DND-41 (cell line): ENCODE data around the gene NOX5.

Experiments used
- ATAC-seq: fragments of 200-7000 bp; cut with Tn5 transposase; 3 replicates; pipeline ENCODE4 v1.9.1; 2021; ENCODE audit warnings: low read depth; ENCODE audit not compliant: insufficient read depth
- DNase-seq: peaks from one replicate; pipeline ENCODE4 v3.0.0-alpha.2; 2020
- H2AFZ ChIP-seq: 2 replicates; pipeline ENCODE4 v1.6.0; 2012; ENCODE audit warnings: low read depth, low read length
- H3K27ac ChIP-seq: 2 replicates; pipeline ENCODE4 v1.5.1; 2012; ENCODE audit warnings: low read length, inconsistent platforms
- H3K27me3 ChIP-seq: fragments of 200-600 bp; sonication (generic); 2 replicates; pipeline ENCODE4 v1.6.0; 2012; ENCODE audit warnings: low read length, mild to moderate bottlenecking, inconsistent platforms; ENCODE audit not compliant: insufficient read depth, poor library complexity
- H3K36me3 ChIP-seq: 2 replicates; pipeline ENCODE4 v1.5.1; 2012; ENCODE audit warnings: low read length, inconsistent platforms; ENCODE audit not compliant: insufficient read depth
- H3K4me1 ChIP-seq: 2 replicates; pipeline ENCODE4 v1.5.1; 2012; ENCODE audit warnings: mild to moderate bottlenecking, low read length; ENCODE audit not compliant: insufficient read depth
- H3K4me2 ChIP-seq: 2 replicates; pipeline ENCODE4 v1.6.0; 2012; ENCODE audit warnings: mild to moderate bottlenecking, moderate library complexity, low read length, inconsistent platforms; ENCODE audit not compliant: insufficient read depth
- H3K4me3 ChIP-seq, 2 experiments: fragments of 200-600 bp in 1 of 2; shearing (Covaris generic) in 1 of 2; 2 replicates each; pipeline ENCODE4 v1.5.1; 2012 to 2016; ENCODE audit warnings: inconsistent platforms in 2 of 2, low read length in 2 of 2, mild to moderate bottlenecking in 2 of 2, low read depth in 1 of 2, moderate library complexity in 1 of 2
- H3K79me2 ChIP-seq: 2 replicates; pipeline ENCODE4 v1.6.0; 2012; ENCODE audit warnings: low read length, inconsistent platforms; ENCODE audit not compliant: insufficient read depth
- H3K9ac ChIP-seq: 2 replicates; pipeline ENCODE4 v1.6.0; 2012; ENCODE audit warnings: low read depth, mild to moderate bottlenecking, inconsistent platforms, low read length, moderate library complexity
- H3K9me3 ChIP-seq: 2 replicates; pipeline ENCODE4 v1.5.1; 2012; ENCODE audit warnings: low read length, moderate library complexity, mild to moderate bottlenecking, inconsistent platforms; ENCODE audit not compliant: insufficient read depth, severe bottlenecking
- H4K20me1 ChIP-seq: 2 replicates; pipeline ENCODE4 v1.6.0; 2012; ENCODE audit warnings: low read length; ENCODE audit not compliant: insufficient read depth
- CTCF ChIP-seq: IDR thresholded peaks from 2 replicates; pipeline ENCODE4 v1.5.1; 2012; ENCODE audit warnings: borderline replicate concordance, low read length, moderate library complexity, mild to moderate bottlenecking; ENCODE audit not compliant: poor library complexity, severe bottlenecking; ENCODE audit errors: extremely low read depth
- EZH2 ChIP-seq: IDR thresholded peaks from 3 replicates; pipeline ENCODE4 v1.6.1; 2012; ENCODE audit warnings: borderline replicate concordance, low read depth, mild to moderate bottlenecking, moderate library complexity, low read length, inconsistent platforms; ENCODE audit not compliant: severe bottlenecking

Gene NOX5

GRCh38 chr15:69094124-69094921 lies 79.8 kb downstream of the NOX5 start:
- H3K27ac ChIP-seq, result no peak overlapping the region

GRCh38 chr15:69095274-69095673 lies 80.8 kb downstream of the NOX5 start:
- Histone ChIP-seq H4K20me1 (no peaks in the 10 kb centered on the region), H3K4me3 (no peak overlapping the region), H3K36me3 (no peaks in the 10 kb centered on the region), H3K9ac (no peak overlapping the region), H3K27ac (no peak overlapping the region), H3K9me3 (no peaks in the 10 kb centered on the region), H2AFZ (no peak overlapping the region), H3K27me3 (no peaks in the 10 kb centered on the region), H3K79me2 (no peaks in the 10 kb centered on the region), H3K4me1 (no peaks in the 10 kb centered on the region), H3K4me2 (no peak overlapping the region)
- no peak for TF ChIP-seq EZH2
- TF ChIP-seq CTCF, result no peak
- DNase-seq (no peak), ATAC-seq (no peak)

More at GRCh38 chr15:69094124-69094921, 79.8 kb downstream of the NOX5 start:
- TF ChIP-seq CTCF (no peak), EZH2 (no peak)
- ATAC-seq, result no peak
- no peaks in the 10 kb centered on the region for H3K27me3 ChIP-seq
- no peaks in the 10 kb centered on the region for H3K4me1 ChIP-seq
- no peaks in the 10 kb centered on the region for H3K9me3 ChIP-seq
- H4K20me1 ChIP-seq, result no peaks in the 10 kb centered on the region
- H3K79me2 ChIP-seq, result no peaks in the 10 kb centered on the region
- no peak for DNase-seq
- H2AFZ ChIP-seq, result no peak overlapping the region
- H3K4me3 ChIP-seq, result no peak overlapping the region
- H3K9ac ChIP-seq, result no peak overlapping the region
- H3K4me2 ChIP-seq, result no peak overlapping the region
- H3K36me3 ChIP-seq, result no peaks in the 10 kb centered on the region

- H2AFZ ChIP-seq, result no peak overlapping the region
- no peak for ATAC-seq
- H4K20me1 ChIP-seq, result no peaks in the 10 kb centered on the region
- H3K79me2 ChIP-seq, result no peaks in the 10 kb centered on the region
- H3K4me3 ChIP-seq, result no peak overlapping the region
- H3K9me3 ChIP-seq, result no peaks in the 10 kb centered on the region
- no peaks in the 10 kb centered on the region for H3K27me3 ChIP-seq
- no peak overlapping the region for H3K4me2 ChIP-seq
- no peak for TF ChIP-seq EZH2
- no peak for TF ChIP-seq CTCF
- no peak for DNase-seq
- H3K27ac ChIP-seq, result no peak overlapping the region
- no peak overlapping the region for H3K9ac ChIP-seq
- no peaks in the 10 kb centered on the region for H3K36me3 ChIP-seq
- H3K4me1 ChIP-seq, result no peaks in the 10 kb centered on the region
Measured at GRCh38 chr15:69096196-69096595, 81.7 kb downstream of the NOX5 start.
